ENCODE measurements around the gene OR2A5.
"Not testable (repeated sequence)": the region's sequence is repeated elsewhere in the genome, so short reads cannot be mapped to it uniquely, and the experiment has no call there.

The OR2A5 gene

DNA sequence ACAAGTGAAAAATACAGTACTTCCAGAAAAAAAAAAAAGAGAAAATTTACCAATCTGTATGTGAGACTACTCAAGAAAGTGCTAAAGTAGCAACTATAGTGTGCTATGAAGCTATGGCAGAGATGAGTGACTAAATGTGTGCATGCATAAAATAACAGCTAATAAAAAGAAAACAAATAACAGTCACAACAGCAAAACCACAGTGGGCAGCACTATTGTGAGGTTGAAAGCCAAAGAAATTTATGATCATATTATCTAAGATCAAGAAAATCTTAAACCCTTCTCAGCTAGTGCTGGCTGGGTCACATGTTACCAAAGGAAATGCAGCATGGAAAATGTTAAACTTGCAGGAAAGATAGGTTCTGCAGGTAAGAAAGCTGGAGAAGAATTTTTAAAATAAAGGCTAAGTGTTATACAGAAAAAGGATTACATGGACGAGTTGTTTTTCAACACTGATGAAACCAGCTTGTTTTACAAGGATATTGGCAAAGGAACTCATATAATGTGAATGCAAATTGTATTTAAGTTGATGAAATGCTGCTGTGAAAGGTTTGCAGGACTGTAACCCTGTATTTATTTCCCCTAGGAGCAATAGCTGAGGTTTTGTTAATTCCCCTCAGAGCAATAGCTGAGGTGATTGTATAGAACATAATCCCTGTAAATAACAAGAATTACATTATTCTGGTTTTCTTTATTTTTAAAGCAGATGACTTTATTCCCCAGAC is 15.6 kb upstream of the OR2A5 start:
- DNase-seq (ENCODE audit: low read depth, low spot score), result no peak

DNA sequence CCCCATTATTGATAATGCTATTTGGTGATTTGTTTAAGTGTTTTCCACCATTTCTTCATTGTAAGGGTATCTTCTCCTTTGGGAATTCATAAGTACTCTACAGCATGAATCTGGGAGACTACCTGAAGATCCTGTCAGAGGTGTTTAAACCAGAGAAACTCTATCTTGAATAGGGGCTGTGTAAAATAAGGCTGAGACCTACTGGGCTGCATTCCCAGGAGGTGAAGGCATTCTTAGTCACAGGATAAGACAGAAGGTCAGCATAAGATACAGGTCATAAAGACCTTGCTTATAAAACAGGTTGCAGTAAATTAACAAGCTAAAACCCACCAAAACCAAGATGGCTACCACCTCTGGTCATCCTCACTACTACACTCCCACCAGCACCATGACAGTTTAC is 13.4 kb upstream of the OR2A5 start:
- no peak for DNase-seq (ENCODE audit: low read depth, low spot score)

DNA sequence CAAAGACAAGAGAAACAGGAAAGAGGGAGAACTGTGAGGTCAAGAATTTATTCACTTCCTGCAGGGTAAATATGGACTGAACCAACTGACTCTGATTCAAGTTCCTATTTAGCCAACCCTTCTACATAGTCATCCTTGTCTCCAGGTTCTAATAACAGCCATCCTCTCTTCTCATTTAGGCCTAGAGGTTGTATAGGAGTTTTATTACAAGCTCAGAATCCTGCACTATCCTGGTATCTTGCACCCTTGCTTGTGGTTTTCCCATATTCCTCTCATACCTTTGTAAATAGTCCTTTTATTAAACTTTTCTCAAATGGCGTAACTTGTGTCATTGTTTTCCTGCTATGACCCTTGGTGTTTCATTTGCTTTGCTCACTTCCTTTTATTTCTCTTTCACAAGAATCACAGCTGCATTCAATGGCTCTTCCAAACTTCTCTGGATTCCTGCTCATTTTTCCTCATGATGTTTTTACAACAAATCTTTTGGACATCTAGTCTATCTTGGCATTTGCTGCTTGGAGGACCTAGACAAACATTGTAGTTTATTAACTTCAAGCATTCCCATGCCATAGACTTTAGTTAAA is 12.4 kb upstream of the OR2A5 start:
- DNase-seq (ENCODE audit: low read depth, low spot score), result no peak

DNA sequence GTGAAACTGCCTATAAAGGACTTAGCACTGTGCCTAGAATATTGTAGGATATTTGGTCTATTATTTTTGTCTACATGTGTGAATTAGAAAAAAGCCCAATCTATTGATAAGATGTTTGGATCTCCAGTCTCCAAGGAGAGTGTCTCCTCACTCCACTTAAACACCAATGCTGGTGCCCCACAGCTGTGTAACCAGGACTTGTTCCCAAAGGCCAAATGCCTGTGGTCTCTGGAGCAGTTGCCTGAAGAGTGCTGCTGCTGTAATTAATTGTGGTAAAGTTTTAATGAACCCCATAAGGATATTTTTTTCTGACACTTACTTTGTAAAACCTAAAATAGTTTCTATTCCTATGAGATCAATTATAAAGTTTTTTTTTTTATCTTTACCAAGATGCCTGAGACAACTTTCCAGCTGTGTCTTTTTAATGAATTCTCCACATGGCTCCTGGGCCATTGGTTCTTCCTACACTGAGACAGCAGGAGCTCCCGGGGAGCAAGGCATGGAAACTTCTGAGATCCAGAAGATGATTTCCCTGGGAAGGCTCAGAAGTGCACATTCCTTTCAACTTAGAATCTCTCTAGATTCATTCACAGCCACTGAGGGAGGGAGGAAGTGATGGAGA is 11.2 kb upstream of the OR2A5 start:
- DNase-seq (ENCODE audit: low read depth, low spot score), result no peak

DNA sequence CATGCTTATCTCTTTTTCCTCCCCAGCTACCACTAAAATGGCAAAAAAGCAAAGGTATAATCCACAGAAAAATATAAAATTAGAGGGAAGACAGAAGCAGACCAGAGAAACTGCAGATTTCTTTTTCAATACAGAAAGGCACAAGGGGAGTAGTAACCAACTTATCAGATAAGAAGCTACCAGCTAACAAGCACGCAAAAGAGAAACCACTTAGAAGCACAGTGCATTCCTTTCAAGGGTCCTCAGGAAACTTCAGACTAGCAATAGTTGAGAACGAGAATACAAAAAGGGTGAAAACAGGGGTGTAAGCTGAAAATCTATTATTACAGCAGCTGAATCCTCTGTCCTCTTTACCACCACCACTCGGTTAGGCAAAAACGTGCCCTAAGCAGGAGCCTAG is 9.9 kb upstream of the OR2A5 start:
- DNase-seq (ENCODE audit: low read depth, low spot score), result no peak

DNA sequence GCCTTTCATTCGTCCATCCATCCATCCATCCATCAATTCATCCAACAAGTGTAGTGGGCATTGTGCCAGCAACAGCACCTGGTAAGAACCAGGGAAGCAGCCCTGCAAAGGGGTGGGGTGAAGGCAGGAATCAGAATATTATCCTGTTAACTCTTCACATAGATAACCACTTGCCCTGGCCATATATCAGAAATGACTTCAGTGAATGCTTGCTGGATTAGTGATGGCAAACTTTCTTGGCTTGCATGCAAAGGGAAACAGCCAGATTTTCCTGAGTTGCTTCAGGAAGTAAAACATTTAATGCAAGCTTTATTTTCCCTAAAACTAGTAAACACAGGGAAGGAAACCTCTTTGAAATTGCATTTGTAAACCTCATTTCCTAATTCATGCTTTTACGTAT is 743 bp downstream of the OR2A5 start:
- DNase-seq (ENCODE audit: low read depth, low spot score), result no peak

DNA sequence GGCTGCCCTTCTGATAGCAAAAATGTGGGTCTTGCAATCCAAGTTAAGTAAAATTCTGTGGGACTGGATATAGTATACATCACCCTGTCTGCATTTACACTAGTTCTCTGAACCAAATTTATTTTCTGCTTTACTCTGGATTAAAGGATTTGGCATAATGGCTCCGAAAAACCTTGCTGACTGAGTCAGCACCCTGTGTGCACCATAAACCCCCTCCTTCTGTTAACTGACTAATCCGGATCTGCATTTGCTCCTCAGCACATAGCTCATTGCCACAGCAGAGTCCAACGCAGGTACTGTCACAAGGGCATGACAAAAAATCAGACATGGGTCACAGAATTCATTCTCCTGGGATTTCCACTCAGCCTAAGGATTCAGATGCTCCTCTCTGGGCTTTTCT is 1.3 kb downstream of the OR2A5 start:
- no peak for DNase-seq (ENCODE audit: low read depth, low spot score)

DNA sequence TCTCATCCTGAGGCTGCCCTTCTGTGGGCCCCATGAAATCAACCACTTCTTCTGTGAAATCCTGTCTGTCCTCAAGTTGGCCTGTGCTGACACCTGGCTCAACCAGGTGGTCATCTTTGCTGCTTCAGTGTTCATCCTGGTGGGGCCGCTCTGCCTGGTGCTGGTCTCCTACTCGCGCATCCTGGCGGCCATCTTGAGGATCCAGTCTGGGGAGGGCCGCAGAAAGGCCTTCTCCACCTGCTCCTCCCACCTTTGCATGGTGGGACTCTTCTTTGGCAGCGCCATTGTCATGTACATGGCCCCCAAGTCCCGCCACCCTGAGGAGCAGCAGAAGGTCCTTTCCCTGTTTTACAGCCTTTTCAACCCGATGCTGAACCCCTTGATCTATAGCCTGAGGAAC is 2.1 kb downstream of the OR2A5 start:
- DNase-seq (ENCODE audit: low read depth, low spot score), result not testable (repeated sequence)

DNA sequence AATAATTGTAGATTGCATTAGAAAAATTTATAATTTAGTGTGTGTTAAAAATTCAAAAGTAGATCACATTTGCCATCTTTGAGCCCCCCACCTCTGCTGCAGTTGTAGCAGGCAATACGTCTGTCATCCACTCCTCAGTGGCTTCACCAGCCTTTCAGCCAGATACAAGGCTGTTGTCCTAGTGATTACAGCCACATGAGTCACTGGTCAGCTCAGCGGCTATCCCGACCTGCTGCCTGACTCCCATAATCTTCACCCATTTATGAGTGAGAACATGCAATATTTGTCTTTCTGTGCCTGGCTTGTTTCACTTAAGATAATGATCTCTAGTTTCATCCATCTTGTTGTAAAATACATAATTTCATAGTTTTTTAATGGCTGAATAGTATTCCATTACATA is 9.2 kb downstream of the OR2A5 start:
- DNase-seq (ENCODE audit: low read depth, low spot score), result no peak

DNA sequence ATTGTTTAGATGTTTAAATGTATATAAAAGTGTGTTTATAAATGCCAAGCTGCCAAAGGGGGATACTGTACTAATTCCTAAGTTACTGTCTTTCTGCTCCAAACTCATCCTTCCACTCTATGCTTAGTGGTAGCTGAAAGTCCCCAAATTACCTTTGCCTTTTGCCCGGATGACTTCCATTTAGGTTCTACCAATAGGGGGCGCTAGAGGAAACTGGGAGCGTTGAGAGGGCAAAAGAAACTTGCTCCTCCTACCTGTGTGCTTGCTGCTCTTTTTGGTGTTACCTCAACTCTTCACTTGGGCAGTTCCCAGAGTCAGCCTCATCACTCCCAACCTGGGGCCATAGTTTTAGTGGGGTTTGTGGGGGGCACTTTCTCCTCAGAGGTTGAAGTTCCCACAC is 15.0 kb downstream of the OR2A5 start:
- no peak for DNase-seq (ENCODE audit: low read depth, low spot score)

DNA sequence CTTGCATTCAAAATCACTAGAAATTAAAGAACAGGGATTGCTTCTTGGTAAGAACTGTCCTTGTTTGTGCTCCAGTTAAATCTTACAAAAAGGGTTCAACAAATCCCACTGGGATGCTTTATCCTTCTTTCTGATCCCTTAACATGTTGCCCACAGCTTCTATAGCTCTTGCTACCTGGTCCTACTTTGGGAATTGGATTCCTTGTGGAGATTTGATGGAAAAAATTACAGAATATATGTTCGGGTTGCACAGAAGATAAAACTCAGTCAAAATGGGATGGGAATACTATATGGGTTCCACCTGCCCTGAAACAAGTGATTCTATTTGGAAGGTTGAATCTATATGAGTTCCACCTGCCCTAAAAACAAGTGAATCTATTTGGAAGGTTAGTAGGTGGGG is 20.8 kb downstream of the OR2A5 start, which contains the start of gene OR2A25:
OR2A25 (plus strand) TSS at position 301 of the 400 bp plus-strand sequence. CDS start 4,409 bp downstream, outside the sequence.
- DNase-seq (ENCODE audit: low read depth, low spot score), result no peak

DNA sequence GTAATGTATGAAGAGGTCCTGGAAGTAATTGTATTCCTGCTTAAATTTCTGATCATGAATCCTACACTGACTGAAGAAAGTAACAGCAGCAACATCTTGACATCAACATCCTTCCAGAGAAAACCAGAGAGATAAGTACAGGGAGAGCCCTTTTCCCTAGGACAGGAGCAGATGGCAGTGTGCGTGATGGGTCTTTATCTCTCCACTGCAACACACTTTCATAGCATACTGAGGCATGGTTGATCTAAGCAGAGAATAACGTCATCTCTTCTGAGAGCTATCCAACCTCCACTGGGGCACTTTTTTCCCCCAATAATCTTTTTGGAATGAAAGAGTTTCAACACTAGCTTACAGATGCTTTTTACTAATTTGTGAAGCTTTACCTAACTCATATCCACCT is 21.2 kb downstream of the OR2A5 start:
- no peak for DNase-seq (ENCODE audit: low read depth, low spot score)

DNA sequence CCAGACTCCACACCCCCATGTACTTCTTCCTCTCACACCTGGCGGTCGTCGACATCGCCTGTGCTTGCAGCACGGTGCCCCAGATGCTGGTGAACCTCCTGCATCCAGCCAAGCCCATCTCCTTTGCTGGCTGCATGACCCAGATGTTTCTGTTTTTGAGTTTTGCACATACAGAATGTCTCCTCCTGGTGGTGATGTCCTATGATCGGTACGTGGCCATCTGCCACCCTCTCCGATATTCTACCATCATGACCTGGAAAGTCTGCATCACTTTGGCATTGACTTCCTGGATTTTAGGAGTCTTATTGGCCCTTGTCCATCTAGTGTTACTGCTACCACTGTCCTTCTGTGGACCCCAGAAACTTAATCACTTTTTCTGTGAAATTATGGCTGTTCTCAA is 25.6 kb downstream of the OR2A5 start:
- no peak for DNase-seq (ENCODE audit: low read depth, low spot score)

DNA sequence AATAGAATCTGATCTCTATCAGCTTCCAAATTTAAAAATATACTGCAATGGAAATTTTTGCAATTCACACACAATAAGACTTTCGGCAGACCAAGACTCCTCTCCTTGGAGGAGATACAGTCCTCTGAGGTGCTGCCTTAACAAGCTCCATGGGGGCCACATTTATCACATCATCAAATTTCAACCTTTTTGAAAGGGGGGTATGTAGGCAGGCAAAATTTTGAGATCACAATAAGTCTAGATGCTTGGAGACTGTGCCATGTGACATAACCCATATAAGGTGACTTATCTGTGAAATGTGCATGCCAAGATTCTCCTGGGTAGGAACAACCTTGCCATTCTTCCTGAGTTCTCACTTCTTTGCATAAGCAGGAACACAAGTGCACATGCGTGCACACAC is 37.2 kb downstream of the OR2A5 start, which contains the start of gene OR2A12:
OR2A12 (plus strand) TSS at position 301 of the 400 bp plus-strand sequence. CDS start 8,830 bp downstream, outside the sequence.
- no peak for DNase-seq (ENCODE audit: low read depth, low spot score)

DNA sequence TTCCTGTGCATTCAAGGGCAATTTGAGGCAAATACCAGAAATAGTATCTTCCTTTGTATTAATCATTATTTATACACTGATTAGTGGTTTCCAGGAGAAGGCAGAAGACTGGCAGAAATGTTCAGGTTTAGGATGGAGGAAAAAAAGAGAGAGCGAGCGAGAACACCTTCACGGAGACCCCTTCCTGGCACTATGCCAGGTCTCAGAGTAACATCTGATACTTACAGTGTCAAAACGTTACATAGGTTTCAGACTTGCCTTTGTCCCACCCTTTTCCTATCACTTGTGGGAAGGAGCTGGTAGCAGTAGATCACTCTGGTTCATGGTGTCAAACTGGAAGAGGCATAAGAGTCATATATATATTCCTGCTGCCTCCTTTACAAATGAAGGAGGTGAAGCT is 38.0 kb downstream of the OR2A5 start:
- no peak for DNase-seq (ENCODE audit: low read depth, low spot score)

DNA sequence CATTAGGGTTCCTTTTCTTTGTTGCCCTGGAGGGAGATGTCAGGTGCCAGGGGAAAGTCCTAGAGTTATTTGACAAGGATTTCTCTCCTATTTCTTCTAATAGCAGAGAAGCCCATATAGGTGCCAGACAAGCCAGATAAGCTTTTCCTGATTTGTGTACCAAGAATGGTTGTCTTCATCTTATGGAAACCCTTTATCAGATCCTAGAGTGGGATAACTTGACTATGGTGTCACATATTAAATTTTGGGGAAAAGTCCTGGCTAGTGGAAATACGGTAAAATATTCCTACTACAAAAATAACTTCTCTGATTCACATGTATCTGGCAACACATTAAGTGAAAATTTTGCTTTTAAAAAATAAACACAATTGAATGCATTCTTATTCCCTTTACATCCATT is 38.5 kb downstream of the OR2A5 start:
- DNase-seq (ENCODE audit: low read depth, low spot score), result no peak

DNA sequence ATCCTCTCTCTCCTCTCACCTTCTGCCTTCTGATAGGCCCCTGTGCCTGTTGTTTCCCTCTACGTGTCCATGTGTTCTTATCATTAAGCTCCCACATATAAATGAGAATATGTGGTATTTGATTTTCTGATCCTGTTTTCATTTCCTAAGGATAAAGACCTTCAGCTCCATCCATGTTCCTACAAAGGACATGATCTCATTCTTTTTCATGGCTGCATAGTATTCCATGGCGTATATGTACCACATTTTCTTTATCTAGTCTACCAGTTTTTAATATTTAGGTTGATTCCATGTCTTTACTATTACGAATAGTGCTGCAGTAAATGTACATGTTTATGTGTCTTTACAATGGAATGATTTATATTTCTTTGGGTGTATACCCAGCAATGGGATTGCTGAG is 41.9 kb downstream of the OR2A5 start:
- DNase-seq (ENCODE audit: low read depth, low spot score), result no peak

DNA sequence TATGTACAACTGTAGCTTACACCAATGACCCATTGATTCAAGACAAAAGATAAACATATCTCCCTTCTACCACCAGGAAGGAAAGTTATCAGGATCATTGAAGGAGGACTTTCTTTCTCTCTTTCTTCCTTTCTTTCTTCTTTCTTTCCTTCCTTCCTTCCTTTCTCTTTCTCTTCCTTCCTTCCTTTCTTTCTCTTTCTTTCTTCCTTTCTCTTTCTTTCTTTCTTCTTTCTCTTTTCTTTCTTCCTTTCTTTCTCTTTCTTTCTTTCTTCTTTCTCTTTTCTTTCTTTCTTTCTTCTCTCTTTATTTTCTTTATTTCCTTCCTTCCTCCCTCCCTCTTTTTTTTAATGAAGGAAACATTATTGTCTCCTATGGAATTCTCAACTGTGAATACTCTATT is 50.0 kb downstream of the OR2A5 start:
- DNase-seq (ENCODE audit: low read depth, low spot score), result no peak

DNA sequence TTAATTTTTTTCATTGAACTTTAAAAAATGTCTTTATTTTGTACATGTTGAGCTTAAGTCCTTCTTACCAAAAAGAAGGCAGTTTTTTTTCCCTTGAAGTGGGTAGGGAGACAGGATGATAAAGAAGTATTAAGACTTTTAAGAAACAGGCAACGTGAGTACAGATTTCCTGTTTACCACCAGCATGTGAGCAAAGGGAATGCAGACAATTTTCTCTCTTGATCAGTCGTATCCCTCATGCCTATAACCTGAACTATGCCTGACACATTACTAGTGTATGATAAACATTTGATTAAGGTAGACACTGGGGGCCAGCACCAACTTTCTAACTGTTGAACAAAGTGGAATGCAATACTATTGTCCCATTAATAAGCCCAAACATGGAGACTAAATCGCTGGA is 51.9 kb downstream of the OR2A5 start:
- DNase-seq (ENCODE audit: low read depth, low spot score), result no peak

DNA sequence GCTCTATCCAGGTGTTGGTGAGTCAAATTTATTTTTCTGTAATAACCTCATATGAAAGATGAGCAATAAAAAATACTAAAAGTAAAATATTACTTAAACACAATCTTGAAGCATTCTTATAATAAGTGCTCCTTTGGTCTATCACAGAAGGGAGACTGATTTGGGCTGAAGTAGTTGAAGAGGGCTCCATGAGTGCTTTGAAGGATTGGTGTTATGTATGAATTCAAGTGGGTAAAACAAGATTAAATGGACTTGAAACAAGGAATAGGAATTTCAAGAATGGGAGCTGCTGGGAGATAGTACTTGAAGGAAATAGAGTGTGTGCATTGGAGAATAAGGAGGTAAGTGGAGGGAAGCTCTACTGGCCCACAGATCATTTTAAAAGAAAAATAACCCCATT is 53.3 kb downstream of the OR2A5 start:
- no peak for DNase-seq (ENCODE audit: low read depth, low spot score)

DNA sequence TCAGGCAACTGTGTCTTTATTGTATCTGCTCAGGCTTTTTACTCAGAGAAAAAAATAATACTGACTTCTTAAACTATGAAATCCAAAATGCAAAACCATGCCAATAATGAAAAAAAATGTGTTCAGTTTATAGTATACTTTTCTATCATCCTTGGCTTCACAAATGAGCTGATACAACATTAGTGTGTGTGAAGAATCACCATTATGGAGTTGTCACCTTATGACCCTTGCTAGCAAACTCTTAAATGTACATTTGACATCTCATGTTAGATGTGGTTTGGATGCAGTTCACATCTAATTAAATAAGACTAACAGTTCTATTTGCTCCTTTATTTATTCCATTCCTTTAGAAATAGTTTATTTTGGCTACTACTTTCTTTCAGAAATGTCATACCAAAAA is 56.5 kb downstream of the OR2A5 start:
- no peak for DNase-seq (ENCODE audit: low read depth, low spot score)

All from activated CD4-positive, CD25-positive, alpha-beta regulatory T cell treated with anti-CD3 and anti-CD28 coated beads, Interleukin-2, amount 50 U/mL, for 16 hours (primary cell).